WTC11 (cell line): Measurements from ENCODE around the gene MCHR2. TPM values are rescaled to one million over a fixed set of nuclear protein-coding genes. Genes with fewer than 3 reads are reported as not detected.

Source experiments
- ATAC-seq: fragments of 200-7000 bp; cut with Tn5 transposase; 2 replicates; pipeline ENCODE4 v1.10.0; 2021; ENCODE audit warnings: mild to moderate bottlenecking, moderate library complexity
- CTCF ChIA-PET: fragments of 300-600 bp; sonication (Branson Sonifier 250); formaldehyde crosslinking; loops from one replicate; lab custom pipeline; 2021; ENCODE audit warnings: antibody characterized with exemption; lab: Charles Lee
- POLR2A ChIA-PET: fragments of 350-600 bp; sonication (Branson Sonifier 250); formaldehyde crosslinking; loops from one replicate; lab custom pipeline; 2021; ENCODE audit warnings: antibody characterized with exemption; lab: Charles Lee
- DNase-seq: peaks from one replicate; pipeline ENCODE4 v3.0.0; 2021; ENCODE audit warnings: low spot score
- H3K27ac Mint-ChIP-seq: 2 replicates; pipeline ENCODE4 v1.8.0; 2021; ENCODE audit warnings: mixed read lengths
- H3K27me3 Mint-ChIP-seq: 2 replicates; pipeline ENCODE4 v1.8.0; 2021; ENCODE audit warnings: low read depth, mild to moderate bottlenecking, moderate library complexity, mixed read lengths
- H3K36me3 Mint-ChIP-seq: 2 replicates; pipeline ENCODE4 v1.8.0; 2021; ENCODE audit warnings: mixed read lengths
- H3K4me1 Mint-ChIP-seq: 2 replicates; pipeline ENCODE4 v1.8.0; 2022; ENCODE audit warnings: mixed read lengths
- H3K4me3 Mint-ChIP-seq: 2 replicates; pipeline ENCODE4 v1.8.0; 2021; ENCODE audit warnings: mild to moderate bottlenecking, moderate library complexity, mixed read lengths
- H3K9me3 Mint-ChIP-seq: 2 replicates; pipeline ENCODE4 v1.8.0; 2021; ENCODE audit warnings: mixed read lengths
- ATF1 ChIP-seq: sonication (generic); formaldehyde crosslinking; IDR thresholded peaks from 2 replicates; pipeline ENCODE4 v1.8.1; 2023; ENCODE audit warnings: mild to moderate bottlenecking, moderate library complexity, missing genetic modification reagents
- CREB1 ChIP-seq: sonication (generic); formaldehyde crosslinking; IDR thresholded peaks from 2 replicates; pipeline ENCODE4 v1.8.0; 2023; ENCODE audit warnings: mild to moderate bottlenecking, missing genetic modification reagents
- GABPB1 ChIP-seq: sonication (generic); formaldehyde crosslinking; IDR thresholded peaks from 2 replicates; pipeline ENCODE4 v1.8.1; 2023; ENCODE audit warnings: mild to moderate bottlenecking, missing genetic modification reagents
- NR3C1 ChIP-seq: sonication (generic); formaldehyde crosslinking; conservative IDR thresholded peaks from 2 replicates; pipeline ENCODE4 v1.8.1; 2023; ENCODE audit warnings: low read depth, mild to moderate bottlenecking, missing genetic modification reagents
- SMAD3 ChIP-seq: sonication (generic); formaldehyde crosslinking; IDR thresholded peaks from 2 replicates; pipeline ENCODE4 v1.8.0; 2022; ENCODE audit warnings: missing genetic modification reagents, mild to moderate bottlenecking, borderline replicate concordance
- SMAD4 ChIP-seq: sonication (generic); formaldehyde crosslinking; IDR thresholded peaks from 2 replicates; pipeline ENCODE4 v1.8.0; 2022; ENCODE audit warnings: mild to moderate bottlenecking, missing genetic modification reagents
- STAT6 ChIP-seq: sonication (generic); formaldehyde crosslinking; conservative IDR thresholded peaks from 2 replicates; pipeline ENCODE4 v1.8.1; 2023; ENCODE audit warnings: mild to moderate bottlenecking, low read depth, missing genetic modification reagents, moderate library complexity
- ZBTB21 ChIP-seq: sonication (generic); formaldehyde crosslinking; IDR thresholded peaks from 2 replicates; pipeline ENCODE4 v1.8.1; 2023; ENCODE audit warnings: mild to moderate bottlenecking, missing genetic modification reagents, borderline replicate concordance
- ZMAT4 ChIP-seq: fragments of 250-450 bp; sonication (Bioruptor Pico); IDR thresholded peaks from 2 replicates; pipeline ENCODE4 v1.9.0; 2021; ENCODE audit warnings: mild to moderate bottlenecking
- ZNF121 ChIP-seq: sonication (generic); formaldehyde crosslinking; IDR thresholded peaks from 2 replicates; pipeline ENCODE4 v1.8.0; 2023; ENCODE audit warnings: missing genetic modification reagents
- ZNF219 ChIP-seq: sonication (generic); formaldehyde crosslinking; IDR thresholded peaks from 2 replicates; pipeline ENCODE4 v1.8.0; 2023; ENCODE audit warnings: missing genetic modification reagents, mild to moderate bottlenecking, borderline replicate concordance
- ZNF232 ChIP-seq: sonication (generic); formaldehyde crosslinking; IDR thresholded peaks from 2 replicates; pipeline ENCODE4 v1.8.0; 2022; ENCODE audit warnings: mild to moderate bottlenecking, missing genetic modification reagents
- ZNF416 ChIP-seq: fragments of 250-450 bp; sonication (Bioruptor Pico); IDR thresholded peaks from 2 replicates; pipeline ENCODE4 v1.9.0; 2021; ENCODE audit warnings: mild to moderate bottlenecking, inconsistent platforms
- total RNA-seq: library from RNA; stranded (reverse); gene quantifications from 3 replicates; pipeline ENCODE4 v1.2.3, GENCODE V29; 2021
- TF ChIP-seq, protein P1 (sequence below): fragments of 250-450 bp; sonication (Bioruptor Pico); conservative IDR thresholded peaks from 2 replicates; pipeline ENCODE4 v1.9.0; 2021; ENCODE audit warnings: mild to moderate bottlenecking
- TF ChIP-seq, protein P2 (sequence below): sonication (generic); formaldehyde crosslinking; IDR thresholded peaks from 2 replicates; pipeline ENCODE4 v1.8.1; 2022; ENCODE audit warnings: mild to moderate bottlenecking, missing genetic modification reagents, moderate library complexity, borderline replicate concordance
- TF ChIP-seq, protein P3 (sequence below): sonication (generic); formaldehyde crosslinking; IDR thresholded peaks from 2 replicates; pipeline ENCODE4 v1.8.1; 2022; ENCODE audit warnings: missing genetic modification reagents, borderline replicate concordance

The MCHR2 gene
- total RNA-seq, 1 experiment from 2014 or later: not detected

GRCh38 chr6:99991955-99992354 is 2.1 kb downstream of the MCHR2 start:
- Mint-ChIP-seq H3K36me3 (no peaks in the 10 kb centered on the region), H3K9me3 (no peaks in the 10 kb centered on the region), H3K4me1 (peaks cover 10% of the 10 kb centered on the region), H3K4me3 (no peak overlapping the region), H3K27ac (no peak overlapping the region), H3K27me3 (peaks cover 44% of the 10 kb centered on the region)
- TF ChIP-seq ZBTB21 (CRISPR knock-in tag): no peak
- TF ChIP-seq, protein P1, sequence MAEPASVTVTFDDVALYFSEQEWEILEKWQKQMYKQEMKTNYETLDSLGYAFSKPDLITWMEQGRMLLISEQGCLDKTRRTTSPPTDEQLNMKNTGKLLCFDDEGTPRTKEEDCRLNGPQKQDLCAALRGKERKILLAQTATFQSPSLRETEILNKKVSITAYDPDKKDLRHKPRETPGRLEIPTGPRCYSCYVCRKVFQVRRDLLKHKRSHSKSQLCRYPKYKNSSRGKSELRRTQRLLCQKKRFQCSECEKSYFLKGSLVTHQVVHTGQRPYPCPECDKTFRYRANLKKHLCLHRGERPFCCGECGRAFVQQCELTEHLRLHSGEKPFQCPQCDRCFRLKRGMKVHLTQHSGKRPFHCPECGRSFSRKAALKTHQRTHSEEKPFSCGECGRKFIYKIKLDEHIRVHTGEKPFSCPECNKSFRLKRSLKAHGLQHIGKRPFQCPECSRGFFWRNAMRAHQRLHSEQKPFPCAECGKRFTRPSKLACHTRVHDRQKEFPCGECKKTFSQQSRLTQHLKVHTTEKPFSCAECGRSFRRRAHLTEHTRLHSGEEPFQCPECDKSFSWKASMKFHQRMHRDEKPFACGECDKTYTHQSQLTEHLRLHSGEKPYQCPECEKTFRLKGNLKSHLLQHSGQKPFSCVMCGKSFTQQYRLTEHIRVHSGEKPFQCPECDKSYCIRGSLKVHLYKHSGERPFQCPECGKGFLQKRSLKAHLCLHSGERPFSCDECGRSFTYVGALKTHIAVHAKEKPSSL (CRISPR knock-in tag): no peak
- TF ChIP-seq SMAD3 (CRISPR knock-in tag): no peak
- DNase-seq (no peak), ATAC-seq (no peak)
- ChIA-PET CTCF (interaction anchor here (0.8 kb wide), 1 partner anchor 10 kb away, joined by 3 read pairs; no protein-coding TSS in a partner anchor), POLR2A (interaction anchor here (0.6 kb wide), 1 partner anchor 13 kb away, joined by 7 read pairs; no protein-coding TSS in a partner anchor)

GRCh38 chr6:99980741-99981140 is 13.3 kb downstream of the MCHR2 start:
- H3K36me3 Mint-ChIP-seq: peaks cover 4% of the 10 kb centered on the region
- H3K27ac Mint-ChIP-seq: no peak overlapping the region
- no peaks in the 10 kb centered on the region for H3K4me1 Mint-ChIP-seq
- no peaks in the 10 kb centered on the region for H3K27me3 Mint-ChIP-seq
- no peak overlapping the region for H3K4me3 Mint-ChIP-seq
- no peak for TF ChIP-seq STAT6 (CRISPR knock-in tag)
- TF ChIP-seq ZNF232: no peak
- no peak for TF ChIP-seq GABPB1
- TF ChIP-seq SMAD4 (CRISPR knock-in tag): no peak
- no peak for TF ChIP-seq ZNF121 (CRISPR knock-in tag)
- no peak for TF ChIP-seq NR3C1 (CRISPR knock-in tag)
- TF ChIP-seq, protein P2, sequence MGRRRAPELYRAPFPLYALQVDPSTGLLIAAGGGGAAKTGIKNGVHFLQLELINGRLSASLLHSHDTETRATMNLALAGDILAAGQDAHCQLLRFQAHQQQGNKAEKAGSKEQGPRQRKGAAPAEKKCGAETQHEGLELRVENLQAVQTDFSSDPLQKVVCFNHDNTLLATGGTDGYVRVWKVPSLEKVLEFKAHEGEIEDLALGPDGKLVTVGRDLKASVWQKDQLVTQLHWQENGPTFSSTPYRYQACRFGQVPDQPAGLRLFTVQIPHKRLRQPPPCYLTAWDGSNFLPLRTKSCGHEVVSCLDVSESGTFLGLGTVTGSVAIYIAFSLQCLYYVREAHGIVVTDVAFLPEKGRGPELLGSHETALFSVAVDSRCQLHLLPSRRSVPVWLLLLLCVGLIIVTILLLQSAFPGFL (CRISPR knock-in tag): no peak
- TF ChIP-seq, protein P3, sequence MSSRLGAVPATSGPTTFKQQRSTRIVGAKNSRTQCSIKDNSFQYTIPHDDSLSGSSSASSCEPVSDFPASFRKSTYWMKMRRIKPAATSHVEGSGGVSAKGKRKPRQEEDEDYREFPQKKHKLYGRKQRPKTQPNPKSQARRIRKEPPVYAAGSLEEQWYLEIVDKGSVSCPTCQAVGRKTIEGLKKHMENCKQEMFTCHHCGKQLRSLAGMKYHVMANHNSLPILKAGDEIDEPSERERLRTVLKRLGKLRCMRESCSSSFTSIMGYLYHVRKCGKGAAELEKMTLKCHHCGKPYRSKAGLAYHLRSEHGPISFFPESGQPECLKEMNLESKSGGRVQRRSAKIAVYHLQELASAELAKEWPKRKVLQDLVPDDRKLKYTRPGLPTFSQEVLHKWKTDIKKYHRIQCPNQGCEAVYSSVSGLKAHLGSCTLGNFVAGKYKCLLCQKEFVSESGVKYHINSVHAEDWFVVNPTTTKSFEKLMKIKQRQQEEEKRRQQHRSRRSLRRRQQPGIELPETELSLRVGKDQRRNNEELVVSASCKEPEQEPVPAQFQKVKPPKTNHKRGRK (CRISPR knock-in tag): no peak
- no peak for TF ChIP-seq ZNF416 (CRISPR knock-in tag)
- no peak for TF ChIP-seq ZNF219 (CRISPR knock-in tag)
- TF ChIP-seq CREB1 (CRISPR knock-in tag): no peak
- TF ChIP-seq ATF1 (CRISPR knock-in tag): no peak
- TF ChIP-seq ZMAT4: no peak
- CTCF ChIA-PET: interaction anchor here (1.3 kb wide), 1 partner anchor 21 kb away, joined by 3 read pairs; no protein-coding TSS in a partner anchor
- ATAC-seq (no peak), DNase-seq (no peak)
- POLR2A ChIA-PET: no interaction called here
- peaks cover 12% of the 10 kb centered on the region for H3K9me3 Mint-ChIP-seq
